Endometrial microvascular endothelial cells (primary cell): Measurements from ENCODE around the gene PTGES2. TPM values are rescaled to one million over a fixed set of nuclear protein-coding genes. Genes with fewer than 3 reads are reported as not detected.

Experiments used
- in situ Hi-C: cut with HindIII; loops from 2 replicates; pipeline ENCODE4 v1.10.0; 2017; ENCODE audit warnings: low sequenced_read_pairs, low pct_unique_long_range_greater_than_20kb; ENCODE audit errors: inconsistent ontology term
- total RNA-seq: library from RNA; depleted of rRNA; stranded (reverse); fragments of >200 nt; gene quantifications from one replicate; pipeline ENCODE4 v1.2.3, GENCODE V29; 2015; ENCODE audit errors: inconsistent ontology term

PTGES2 gene
- total RNA-seq: 96.1 TPM

- in situ Hi-C loops: no loop called here
Measured at GRCh38 chr9:128127568-128127989, at the start of gene PTGES2. PTGES2 (minus strand) TSS chr9:128127729; CDS start chr9:128127717, 12 bp downstream.

- in situ Hi-C loops: no loop called here
Measured at GRCh38 chr9:128175726-128176125, 48.2 kb upstream of the PTGES2 start.

- in situ Hi-C loops: no loop called here
Measured at GRCh38 chr9:128175102-128175563, 47.6 kb upstream of the PTGES2 start.

GRCh38 chr9:128174062-128174461 is 46.5 kb upstream of the PTGES2 start:
- in situ Hi-C loops: no loop called here

DNA sequence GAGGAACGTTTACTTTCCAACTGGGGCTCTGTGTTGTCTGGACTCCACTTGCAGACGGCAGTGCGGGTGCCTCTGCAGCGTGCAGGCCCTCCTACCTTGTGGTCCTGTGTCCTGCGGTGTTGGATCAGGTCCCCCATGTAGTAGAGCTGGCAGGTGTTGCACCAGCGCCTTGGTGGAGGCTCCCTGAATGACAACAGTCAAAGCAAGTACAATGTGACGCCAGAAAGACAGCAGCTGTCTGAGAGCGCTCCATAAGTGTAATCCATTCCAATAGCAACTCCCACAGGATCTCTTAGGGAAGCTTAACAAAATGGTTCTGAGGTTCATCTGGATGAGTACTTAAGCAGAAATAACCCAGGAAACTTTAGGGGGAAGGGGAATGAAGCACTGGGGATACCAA is 42.4 kb upstream of the PTGES2 start:
- in situ Hi-C loops: no loop called here

DNA sequence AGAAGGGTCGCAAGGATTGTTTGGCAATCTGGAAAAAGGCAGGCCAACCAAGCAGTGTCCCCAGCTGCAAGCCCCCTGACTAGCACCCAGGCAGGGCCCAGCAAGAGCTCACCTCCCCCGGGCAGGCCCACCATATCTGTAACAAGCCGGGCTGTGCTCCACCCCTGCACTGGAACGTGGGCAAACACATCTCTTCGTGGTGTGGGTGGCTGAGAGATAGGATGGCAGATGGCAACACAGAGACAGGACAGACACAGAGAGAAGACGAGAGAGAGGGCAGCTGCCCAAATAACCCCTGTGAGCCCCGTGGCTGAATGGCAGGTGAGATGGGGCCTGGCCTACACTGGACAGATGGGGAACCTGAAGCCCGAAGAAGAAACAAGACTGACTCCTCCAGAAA is 42.0 kb upstream of the PTGES2 start:
- in situ Hi-C loops: no loop called here

- in situ Hi-C loops: no loop called here
Measured at GRCh38 chr9:128168731-128169308, 41.3 kb upstream of the PTGES2 start.

GRCh38 chr9:128167209-128167608 is 39.7 kb upstream of the PTGES2 start:
- in situ Hi-C loops: no loop called here

DNA sequence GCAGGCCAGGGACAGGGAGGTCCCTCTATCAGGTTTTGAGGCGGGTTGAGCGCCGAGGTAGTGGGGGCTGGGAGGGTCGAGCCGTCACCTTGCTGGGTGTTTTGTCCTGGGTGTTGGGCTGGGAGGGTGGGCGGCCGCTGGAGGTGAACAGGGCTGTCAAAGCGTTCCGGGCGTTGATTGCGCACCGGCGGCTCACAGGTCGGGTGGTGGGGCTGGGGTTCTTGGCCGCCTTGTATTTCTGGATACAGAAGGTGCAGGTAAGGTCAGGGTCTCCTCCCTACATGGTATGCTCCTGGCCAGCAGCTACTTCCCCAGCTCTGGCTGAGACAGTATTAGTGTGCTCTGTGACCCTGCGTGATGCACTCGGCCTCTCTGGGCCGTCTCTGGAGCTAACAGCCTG is 38.6 kb upstream of the PTGES2 start:
- in situ Hi-C loops: no loop called here

DNA sequence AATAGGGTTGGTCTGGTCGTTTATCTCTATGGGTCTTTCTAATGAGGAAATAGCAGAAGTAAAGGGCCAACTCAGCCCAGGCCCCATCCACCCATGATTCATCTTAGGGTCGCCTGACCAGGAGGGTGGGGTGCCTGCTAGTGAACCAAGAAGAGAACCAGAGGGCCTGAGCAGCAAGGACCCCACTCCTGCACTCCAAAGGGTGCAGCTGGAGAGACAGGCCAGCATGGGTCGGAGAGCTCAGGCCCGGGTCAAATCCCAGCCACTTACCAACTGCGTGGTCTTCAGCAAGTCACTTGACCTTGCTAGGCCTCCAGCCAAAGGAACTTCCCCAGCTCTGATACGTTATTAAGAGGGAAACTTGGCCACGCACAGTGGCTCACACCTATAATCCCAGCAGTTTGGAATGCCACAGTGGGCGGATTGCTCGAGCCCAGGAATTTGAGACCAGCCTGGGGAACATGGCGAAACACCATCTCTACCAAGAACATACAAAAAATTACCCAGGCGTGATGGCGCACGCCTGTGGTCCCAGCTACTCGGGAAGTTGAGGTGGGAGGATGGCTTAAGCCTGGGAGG is 36.9 kb upstream of the PTGES2 start:
- in situ Hi-C loops: no loop called here

GRCh38 chr9:128163523-128164306 is 36.2 kb upstream of the PTGES2 start:
- in situ Hi-C loops: no loop called here

DNA sequence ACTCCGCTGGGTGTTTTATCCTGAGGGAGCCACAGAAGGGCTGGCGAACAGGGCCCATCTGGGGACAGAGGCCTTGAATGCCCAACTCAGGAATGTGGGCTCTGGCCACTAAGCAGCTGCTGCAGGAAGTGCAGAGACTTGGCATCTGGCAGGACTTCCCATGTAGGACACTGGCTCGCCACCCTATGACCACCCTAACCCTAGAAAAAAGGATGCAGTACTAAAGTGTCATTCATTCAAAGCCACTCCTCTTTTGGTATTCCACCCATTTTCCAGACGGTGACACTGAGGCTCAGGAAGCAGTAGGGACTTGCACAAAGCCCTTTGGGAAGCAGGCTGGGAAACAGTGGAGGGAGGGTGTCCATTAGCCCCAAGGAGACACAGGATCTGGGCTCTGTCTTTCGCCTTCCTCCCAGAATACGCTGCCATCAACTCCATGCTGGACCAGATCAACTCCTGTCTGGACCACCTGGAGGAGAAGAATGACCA is 35.5 kb upstream of the PTGES2 start:
- in situ Hi-C loops: no loop called here

GRCh38 chr9:128162215-128163026 is 34.9 kb upstream of the PTGES2 start:
- in situ Hi-C loops: no loop called here

DNA sequence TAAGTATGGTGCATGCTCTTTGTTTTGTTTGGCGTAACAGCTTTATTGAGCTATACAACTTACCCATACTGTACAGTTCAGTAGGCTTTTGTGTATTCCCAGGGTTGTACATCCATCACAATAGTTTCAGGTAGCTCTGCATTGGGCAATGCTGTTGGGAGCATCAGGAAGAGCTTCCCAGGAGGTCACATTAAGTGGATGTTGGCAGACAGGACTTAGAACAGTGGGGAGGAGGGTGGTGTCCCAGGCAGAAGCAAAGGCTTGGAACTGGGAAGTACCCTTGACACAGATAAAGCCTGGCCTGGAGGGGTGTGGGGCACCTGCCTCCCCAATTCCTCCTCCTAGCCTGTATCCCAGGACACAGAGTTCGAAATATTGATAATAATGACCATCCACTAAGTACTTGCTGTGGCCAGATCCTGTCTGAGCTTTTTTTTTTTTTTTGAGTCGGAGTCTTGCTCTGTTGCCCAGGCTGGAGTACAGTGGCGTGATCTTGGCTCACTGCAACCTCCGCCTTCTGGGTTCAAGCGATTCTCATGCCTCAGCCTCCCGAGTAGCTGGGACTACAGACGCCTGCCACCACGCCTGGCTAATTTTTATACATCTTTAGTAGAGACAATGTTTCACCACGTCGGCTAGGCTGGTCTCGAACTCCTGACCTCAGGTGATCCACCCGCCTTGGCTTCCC is 33.8 kb upstream of the PTGES2 start:
- in situ Hi-C loops: no loop called here

DNA sequence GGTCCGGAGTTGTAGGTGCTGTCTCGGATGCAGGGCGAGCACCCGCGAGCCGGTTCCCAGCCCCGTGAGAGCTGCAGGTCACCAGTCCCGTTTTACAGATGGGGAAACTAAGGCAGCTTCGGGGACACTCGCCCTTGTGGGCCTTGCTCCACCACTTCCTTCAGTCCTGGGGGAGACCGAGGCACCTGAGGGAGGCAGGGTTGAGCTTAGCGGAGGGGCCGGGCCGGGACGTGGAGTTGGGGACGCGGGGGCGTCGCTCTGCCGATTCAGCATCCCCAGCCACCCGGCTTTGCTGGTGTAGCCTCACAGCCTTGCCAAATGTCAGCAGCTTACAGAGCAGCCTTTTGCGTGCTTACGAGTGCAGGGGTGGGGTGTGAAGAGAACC is 33.1 kb upstream of the PTGES2 start:
- in situ Hi-C loops: no loop called here

- in situ Hi-C loops: no loop called here
Measured at GRCh38 chr9:128159784-128160602, 32.5 kb upstream of the PTGES2 start, which contains the start of gene BBLN. BBLN (plus strand) TSS chr9:128160265; CDS start chr9:128160408, 143 bp downstream.

GRCh38 chr9:128159522-128159783 is 31.9 kb upstream of the PTGES2 start:
- in situ Hi-C loops: no loop called here
